PC-9 (cell line): ENCODE results near the gene BRDT.

ENCODE experiments used
- EZH2 ChIP-seq: fragments of 200-600 bp; sonication (generic); IDR thresholded peaks from 2 replicates; pipeline ENCODE4 v1.8.0; 2017; ENCODE audit warnings: antibody characterized with exemption, low read depth
- TF ChIP-seq, protein P1 (sequence below): fragments of 200-600 bp; sonication (generic); conservative IDR thresholded peaks from 2 replicates; pipeline ENCODE4 v1.6.1; 2017; ENCODE audit warnings: mixed run types, antibody characterized with exemption, mild to moderate bottlenecking, moderate library complexity

DNA sequence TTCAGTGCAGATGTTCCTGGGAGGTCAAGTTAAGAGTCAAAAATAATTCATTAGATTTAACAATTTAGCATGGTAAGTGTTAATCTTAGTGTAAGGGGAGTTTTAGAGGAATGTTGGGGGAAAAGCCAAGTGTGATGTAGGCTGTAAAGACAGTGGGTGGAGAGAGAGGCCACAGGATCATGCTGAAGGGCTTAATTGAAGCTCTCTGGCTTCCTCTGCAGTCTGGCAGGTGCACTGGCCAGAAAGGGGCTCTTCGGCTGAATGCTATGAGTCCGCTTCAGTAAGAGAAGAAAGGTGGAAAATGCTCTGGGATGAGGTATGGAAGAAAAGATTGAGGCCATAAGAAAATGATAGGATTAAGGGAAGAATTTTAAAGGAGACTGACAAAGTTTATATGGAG is 3.0 kb downstream of the BRDT start:
- TF ChIP-seq, protein P1, sequence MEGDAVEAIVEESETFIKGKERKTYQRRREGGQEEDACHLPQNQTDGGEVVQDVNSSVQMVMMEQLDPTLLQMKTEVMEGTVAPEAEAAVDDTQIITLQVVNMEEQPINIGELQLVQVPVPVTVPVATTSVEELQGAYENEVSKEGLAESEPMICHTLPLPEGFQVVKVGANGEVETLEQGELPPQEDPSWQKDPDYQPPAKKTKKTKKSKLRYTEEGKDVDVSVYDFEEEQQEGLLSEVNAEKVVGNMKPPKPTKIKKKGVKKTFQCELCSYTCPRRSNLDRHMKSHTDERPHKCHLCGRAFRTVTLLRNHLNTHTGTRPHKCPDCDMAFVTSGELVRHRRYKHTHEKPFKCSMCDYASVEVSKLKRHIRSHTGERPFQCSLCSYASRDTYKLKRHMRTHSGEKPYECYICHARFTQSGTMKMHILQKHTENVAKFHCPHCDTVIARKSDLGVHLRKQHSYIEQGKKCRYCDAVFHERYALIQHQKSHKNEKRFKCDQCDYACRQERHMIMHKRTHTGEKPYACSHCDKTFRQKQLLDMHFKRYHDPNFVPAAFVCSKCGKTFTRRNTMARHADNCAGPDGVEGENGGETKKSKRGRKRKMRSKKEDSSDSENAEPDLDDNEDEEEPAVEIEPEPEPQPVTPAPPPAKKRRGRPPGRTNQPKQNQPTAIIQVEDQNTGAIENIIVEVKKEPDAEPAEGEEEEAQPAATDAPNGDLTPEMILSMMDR, result no peak
- TF ChIP-seq EZH2, result no peak
